BLaER1 (cell line): ENCODE measurements around the gene PITX3.
"Not testable (repeated sequence)": the region's sequence is repeated elsewhere in the genome, so short reads cannot be mapped to it uniquely, and the experiment has no call there.

Experiments
- H3K27ac ChIP-seq: shearing (Covaris generic); formaldehyde crosslinking; 2 replicates; pipeline ENCODE4 v1.8.1; 2022
- H3K27me3 ChIP-seq: shearing (Covaris generic); formaldehyde crosslinking; 2 replicates; pipeline ENCODE4 v1.8.1; 2022
- H3K36me3 ChIP-seq: shearing (Covaris generic); formaldehyde crosslinking; 2 replicates; pipeline ENCODE4 v1.8.1; 2022
- H3K4me1 ChIP-seq: shearing (Covaris generic); formaldehyde crosslinking; 2 replicates; pipeline ENCODE4 v1.8.1; 2022
- H3K4me2 ChIP-seq: shearing (Covaris generic); formaldehyde crosslinking; 2 replicates; pipeline ENCODE4 v1.8.1; 2022
- H3K4me3 ChIP-seq: shearing (Covaris generic); formaldehyde crosslinking; 2 replicates; pipeline ENCODE4 v1.8.1; 2022
- H3K9ac ChIP-seq: shearing (Covaris generic); formaldehyde crosslinking; 2 replicates; pipeline ENCODE4 v1.8.1; 2022
- H3K9me3 ChIP-seq: shearing (Covaris generic); formaldehyde crosslinking; 2 replicates; pipeline ENCODE4 v1.8.1; 2022
- H4K20me1 ChIP-seq: shearing (Covaris generic); formaldehyde crosslinking; 2 replicates; pipeline ENCODE4 v1.8.1; 2022
- Cebpa-rat ChIP-seq: shearing (Covaris generic); IDR thresholded peaks from 2 replicates; pipeline ENCODE4 v1.8.1; 2022

Gene PITX3

GRCh38 chr10:102219370-102219769 lies 21.9 kb downstream of the PITX3 start:
- Histone ChIP-seq H4K20me1 (no peaks in the 10 kb centered on the region), H3K4me3 (no peak overlapping the region), H3K4me2 (no peak overlapping the region), H3K9ac (no peak overlapping the region), H3K4me1 (no peaks in the 10 kb centered on the region), H3K27me3 (no peaks in the 10 kb centered on the region), H3K27ac (no peak overlapping the region), H3K36me3 (no peaks in the 10 kb centered on the region), H3K9me3 (no peaks in the 10 kb centered on the region)
- no peak for TF ChIP-seq Cebpa-rat

GRCh38 chr10:102213599-102213998 lies 27.7 kb downstream of the PITX3 start:
- not testable (repeated sequence) for H3K9me3 ChIP-seq, H3K9ac ChIP-seq, H3K27ac ChIP-seq, H3K4me3 ChIP-seq, H3K27me3 ChIP-seq, H3K4me2 ChIP-seq, H3K4me1 ChIP-seq, H3K36me3 ChIP-seq, H4K20me1 ChIP-seq

GRCh38 chr10:102211615-102212299 lies 29.6 kb downstream of the PITX3 start:
- Histone ChIP-seq H4K20me1 (no peaks in the 10 kb centered on the region), H3K27me3 (no peaks in the 10 kb centered on the region), H3K27ac (no peak overlapping the region), H3K4me2 (no peak overlapping the region), H3K9me3 (no peaks in the 10 kb centered on the region), H3K4me1 (no peaks in the 10 kb centered on the region), H3K4me3 (no peak overlapping the region), H3K9ac (no peak overlapping the region), H3K36me3 (no peaks in the 10 kb centered on the region)
- TF ChIP-seq Cebpa-rat, result no peak

GRCh38 chr10:102208311-102209035 lies 32.8 kb downstream of the PITX3 start:
- Histone ChIP-seq H3K27ac (no peak overlapping the region), H3K27me3 (no peaks in the 10 kb centered on the region), H3K4me1 (no peaks in the 10 kb centered on the region), H4K20me1 (no peaks in the 10 kb centered on the region), H3K4me3 (no peak overlapping the region), H3K9me3 (peaks cover 18% of the 10 kb centered on the region), H3K9ac (no peak overlapping the region), H3K4me2 (no peak overlapping the region), H3K36me3 (0 out of 2 replicates have a peak, but pooled peaks cover 4% of the 10 kb centered on the region)
- TF ChIP-seq Cebpa-rat, result no peak

GRCh38 chr10:102202386-102202785 lies 38.9 kb downstream of the PITX3 start:
- no peak overlapping the region for H3K27ac ChIP-seq
- H3K27me3 ChIP-seq, result no peaks in the 10 kb centered on the region
- H3K4me1 ChIP-seq, result no peaks in the 10 kb centered on the region
- no peak overlapping the region for H3K9ac ChIP-seq
- H4K20me1 ChIP-seq, result no peaks in the 10 kb centered on the region
- 0 out of 2 replicates have a peak, but pooled peaks cover 4% of the 10 kb centered on the region for H3K36me3 ChIP-seq
- no peak for TF ChIP-seq Cebpa-rat
- no peak overlapping the region for H3K4me3 ChIP-seq
- H3K9me3 ChIP-seq, result peaks cover 30% of the 10 kb centered on the region
- no peak overlapping the region for H3K4me2 ChIP-seq

GRCh38 chr10:102200751-102201640 lies 40.3 kb downstream of the PITX3 start:
- H3K4me3 ChIP-seq, result no peak overlapping the region
- peaks cover 30% of the 10 kb centered on the region for H3K9me3 ChIP-seq
- H3K36me3 ChIP-seq, result 0 out of 2 replicates have a peak, but pooled peaks cover 4% of the 10 kb centered on the region
- H3K27ac ChIP-seq, result no peak overlapping the region
- no peak overlapping the region for H3K4me2 ChIP-seq
- no peaks in the 10 kb centered on the region for H3K27me3 ChIP-seq
- no peaks in the 10 kb centered on the region for H3K4me1 ChIP-seq
- no peak overlapping the region for H3K9ac ChIP-seq
- no peak for TF ChIP-seq Cebpa-rat
- no peaks in the 10 kb centered on the region for H4K20me1 ChIP-seq

- Histone ChIP-seq H3K36me3 (no peaks in the 10 kb centered on the region), H3K9ac (no peak overlapping the region), H3K4me3 (no peak overlapping the region), H3K9me3 (peaks cover 18% of the 10 kb centered on the region), H3K4me2 (no peak overlapping the region), H4K20me1 (no peaks in the 10 kb centered on the region), H3K27ac (no peak overlapping the region), H3K4me1 (no peaks in the 10 kb centered on the region), H3K27me3 (no peaks in the 10 kb centered on the region)
- no peak for TF ChIP-seq Cebpa-rat
Measured at GRCh38 chr10:102198027-102198426, 43.3 kb downstream of the PITX3 start.

GRCh38 chr10:102196893-102197292 lies 44.4 kb downstream of the PITX3 start:
- peaks cover 29% of the 10 kb centered on the region for H3K9me3 ChIP-seq
- H3K27ac ChIP-seq, result no peak overlapping the region
- H3K27me3 ChIP-seq, result no peaks in the 10 kb centered on the region
- H3K4me1 ChIP-seq, result no peaks in the 10 kb centered on the region
- no peaks in the 10 kb centered on the region for H4K20me1 ChIP-seq
- H3K4me2 ChIP-seq, result no peak overlapping the region
- no peak overlapping the region for H3K9ac ChIP-seq
- H3K4me3 ChIP-seq, result no peak overlapping the region
- no peak for TF ChIP-seq Cebpa-rat
- no peaks in the 10 kb centered on the region for H3K36me3 ChIP-seq

GRCh38 chr10:102195296-102195870 lies 45.9 kb downstream of the PITX3 start:
- Histone ChIP-seq H3K36me3 (no peaks in the 10 kb centered on the region), H4K20me1 (no peaks in the 10 kb centered on the region), H3K9ac (no peak overlapping the region), H3K9me3 (peaks cover 35% of the 10 kb centered on the region), H3K27ac (no peak overlapping the region), H3K4me3 (no peak overlapping the region), H3K4me2 (no peak overlapping the region), H3K4me1 (no peaks in the 10 kb centered on the region), H3K27me3 (no peaks in the 10 kb centered on the region)
- no peak for TF ChIP-seq Cebpa-rat
